H1 (cell line): Measurements from ENCODE around the gene MITF. TPM values are rescaled to one million over a fixed set of nuclear protein-coding genes. Genes with fewer than 3 reads are reported as not detected.

Source experiments
- BCL11A ChIP-seq, 2 experiments: IDR thresholded peaks; one replicate each; pipeline ENCODE4 v1.6.1; 2011; ENCODE audit warnings: low read depth in 2 of 2, low read length in 2 of 2, mild to moderate bottlenecking in 2 of 2
- CHD1 ChIP-seq: IDR thresholded peaks from 2 replicates; pipeline ENCODE4 v1.6.1; 2012; ENCODE audit warnings: low read depth, low read length, improper control_type of control experiment
- CTCF ChIP-seq, 3 experiments: IDR thresholded peaks; 1 replicate in 2 of 3; 2 replicates in 1 of 3; pipeline versions ENCODE4 v1.5.1 to v1.6.1; 2011; ENCODE audit warnings: low read length in 3 of 3, mild to moderate bottlenecking in 3 of 3, inconsistent platforms in 2 of 3, low read depth in 1 of 3, moderate library complexity in 1 of 3; ENCODE audit not compliant: insufficient read depth in 1 of 3; ENCODE audit errors: control extremely low read depth in 1 of 3
- EGR1 ChIP-seq: IDR thresholded peaks from 2 replicates; pipeline ENCODE4 v1.6.1; 2011; ENCODE audit warnings: low read depth, low read length, borderline replicate concordance
- GTF2F1 ChIP-seq: IDR thresholded peaks from 2 replicates; pipeline ENCODE4 v1.6.1; 2012; ENCODE audit warnings: low read depth, low read length, improper control_type of control experiment, borderline replicate concordance
- SP1 ChIP-seq: IDR thresholded peaks from 2 replicates; pipeline ENCODE4 v1.6.1; 2011; ENCODE audit warnings: low read depth, low read length
- TEAD4 ChIP-seq: IDR thresholded peaks from 2 replicates; pipeline ENCODE4 v1.6.1; 2012; ENCODE audit warnings: low read depth, low read length, inconsistent platforms, mixed read lengths
- polyA plus RNA-seq, 7 experiments: library from polyadenylated mRNA; depleted of rRNA in 3 of 7; stranded (reverse) in 5 of 7; unstranded in 2 of 7; fragments of >200 nt in 5 of 7; fragments of 200-250 nt in 2 of 7; gene quantifications; 1 replicate in 5 of 7; 2 replicates in 1 of 7; 4 replicates in 1 of 7; pipeline versions ENCODE4 v1.2.1 to v1.2.3, GENCODE V29; 2011 to 2013; ENCODE audit warnings: missing spikeins in 2 of 7, mixed read lengths in 2 of 7
- total RNA-seq: library from RNA; stranded (reverse); fragmentation: NEBNext Ultra II Directional; extraction: Animal tissue kit (Norgen Biotek cat#: 25700); gene quantifications from 2 replicates; pipeline ENCODE4 v1.2.1, GENCODE V29; 2021

The MITF gene
- total and polyA plus RNA-seq, 2 of the 8 experiments (the other 6 are each of a cell fraction or from before 2014, with no cell fraction given): 0.53 to 1.4 TPM

DNA sequence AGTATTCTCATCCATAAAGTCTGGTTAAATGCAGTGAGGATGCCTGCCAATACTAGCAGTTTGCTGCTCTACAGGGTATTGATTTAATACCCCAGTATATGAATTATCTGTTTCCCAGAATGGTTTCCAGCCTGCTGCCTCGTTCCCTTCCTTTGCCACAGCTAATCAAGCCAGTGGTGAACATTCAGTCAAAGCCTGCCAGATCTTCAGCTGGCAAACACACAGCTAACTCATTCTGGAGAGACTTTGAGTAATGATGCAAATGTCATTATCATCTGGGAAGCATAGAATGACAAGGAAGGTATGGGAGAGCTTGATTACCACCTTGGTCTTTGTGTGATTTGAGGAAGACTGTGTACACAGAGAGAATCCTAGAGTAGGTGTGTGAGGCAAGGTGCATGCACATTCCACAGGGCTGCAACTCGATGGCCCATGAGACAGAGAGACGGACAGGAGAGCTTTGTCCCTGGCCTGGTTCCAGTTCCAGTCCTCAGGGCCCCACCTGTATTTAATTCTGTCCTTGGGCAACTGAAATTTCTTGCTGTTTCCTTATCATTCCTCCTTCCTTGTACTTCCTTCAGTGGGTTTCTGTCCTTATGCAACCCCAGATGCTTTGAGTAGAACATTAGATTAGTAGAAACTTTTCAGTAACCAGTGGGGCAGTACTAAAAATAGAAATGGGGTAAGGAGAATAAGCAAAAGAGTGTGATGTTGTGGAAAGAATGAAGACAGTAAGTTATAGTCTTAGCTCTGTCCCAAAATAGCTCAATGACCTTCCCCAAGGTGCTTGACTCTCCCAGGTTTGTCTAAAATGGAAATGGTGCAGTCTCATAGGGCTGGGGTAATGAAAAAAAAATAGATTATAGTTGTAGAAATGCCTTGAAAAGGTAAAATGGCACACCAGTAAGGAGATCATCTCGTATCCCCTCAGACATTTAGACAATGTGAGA, 72.5 kb downstream of the MITF start (continued):
- TF ChIP-seq CHD1 (no peak), BCL11A (IDR thresholded peaks at IDR 0.05; ENCODE audit: low read depth in 2 of 2, low read length in 2 of 2) (no peak), CTCF (IDR thresholded peaks at IDR 0.05; ENCODE audit: control extremely low read depth in 1 of 3, insufficient read depth in 1 of 3, low read depth in 1 of 3, low read length in 3 of 3) (no peak), TEAD4 (no peak), SP1 (no peak), EGR1 (no peak), GTF2F1 (no peak)
